Right atrium auricular region (tissue), 2 donors: ENCODE data around the gene TTLL5. TPM values are rescaled to one million over a fixed set of nuclear protein-coding genes. Genes with fewer than 3 reads are reported as not detected.
A peak's percentile ranks its signal among the peaks of the same experiment; 100 is the strongest.

ENCODE experiments used
- DNase-seq: peaks from one replicate; pipeline ENCODE4 v3.0.0-alpha.2; 2019; ENCODE audit warnings: low spot score
- H3K27ac ChIP-seq, 2 donors: fragments of 200-600 bp; sonication (generic); 1 replicate in 1 of 2; 2 replicates in 1 of 2; pipeline ENCODE4 v1.5.1; 2016 to 2019
- H3K27me3 ChIP-seq, 2 donors: fragments of 200-600 bp; sonication (generic); one replicate each; pipeline versions ENCODE4 v1.5.1 to v1.6.0; 2017 to 2019
- H3K36me3 ChIP-seq: fragments of 200-600 bp; sonication (generic); one replicate; pipeline ENCODE4 v1.5.1; 2016
- H3K4me1 ChIP-seq, 2 donors: fragments of 200-600 bp; sonication (generic); one replicate each; pipeline versions ENCODE4 v1.5.1 to v1.6.0; 2017 to 2019
- H3K4me3 ChIP-seq, 2 donors: fragments of 200-600 bp; sonication (generic); 1 replicate in 1 of 2; 2 replicates in 1 of 2; pipeline ENCODE4 v1.5.1; 2017 to 2019; ENCODE audit warnings: mild to moderate bottlenecking in 1 of 2, moderate library complexity in 1 of 2
- H3K9me3 ChIP-seq, 2 donors: fragments of 200-600 bp; sonication (generic); one replicate each; pipeline ENCODE4 v1.5.1; 2019
- CTCF ChIP-seq, 2 donors: fragments of 200-600 bp; sonication (generic); IDR thresholded peaks; one replicate each; pipeline ENCODE4 v1.5.1; 2019; ENCODE audit warnings: antibody characterized with exemption in 2 of 2
- total RNA-seq, 2 donors: library from RNA; depleted of rRNA; stranded (reverse); fragments of >200 nt; gene quantifications; one replicate each; pipeline ENCODE4 v1.1.0, GENCODE V29; 2016

TTLL5 gene
- total RNA-seq, 2 donors from 2014 or later = 15.3 to 22.6 TPM

GRCh38 chr14:75649337-75649736, 11.7 kb upstream of the TTLL5 start:
- Histone ChIP-seq H3K27me3 (no peaks in the 10 kb centered on the region), H3K9me3 (no peaks in the 10 kb centered on the region), H3K27ac (peak overlapping the region in 1 of 2 donors; percentile 70), H3K4me3 (no peak overlapping the region), H3K36me3 (peaks cover 33% of the 10 kb centered on the region), H3K4me1 (peaks cover 0 to 18% of the 10 kb centered on the region in 2 donors)
- no peak for DNase-seq
- no peak for TF ChIP-seq CTCF (IDR thresholded peaks at IDR 0.05)

- Histone ChIP-seq H3K4me1 (peaks cover 0 to 18% of the 10 kb centered on the region in 2 donors), H3K9me3 (no peaks in the 10 kb centered on the region), H3K36me3 (peaks cover 37% of the 10 kb centered on the region), H3K27ac (no peak overlapping the region), H3K4me3 (no peak overlapping the region), H3K27me3 (no peaks in the 10 kb centered on the region)
- TF ChIP-seq CTCF (IDR thresholded peaks at IDR 0.05) = no peak
- DNase-seq = no peak
These were observed 11.3 kb upstream of the TTLL5 start for GRCh38 chr14:75649773-75650172.

GRCh38 chr14:75650253-75651058, 10.6 kb upstream of the TTLL5 start:
- Histone ChIP-seq H3K36me3 (peaks cover 37% of the 10 kb centered on the region), H3K27me3 (no peaks in the 10 kb centered on the region), H3K9me3 (no peaks in the 10 kb centered on the region), H3K4me1 (peaks cover 0 to 18% of the 10 kb centered on the region in 2 donors), H3K4me3 (no peak overlapping the region), H3K27ac (no peak overlapping the region)
- no peak for TF ChIP-seq CTCF (IDR thresholded peaks at IDR 0.05)
- no peak for DNase-seq

GRCh38 chr14:75653563-75653962, 7.5 kb upstream of the TTLL5 start:
- DNase-seq = no peak
- no peak for TF ChIP-seq CTCF (IDR thresholded peaks at IDR 0.05)
- H3K4me1 ChIP-seq = peaks cover 0 to 6% of the 10 kb centered on the region in 2 donors
- H3K27ac ChIP-seq = no peak overlapping the region
- H3K4me3 ChIP-seq = no peak overlapping the region
- H3K27me3 ChIP-seq = no peaks in the 10 kb centered on the region
- H3K9me3 ChIP-seq = no peaks in the 10 kb centered on the region
- H3K36me3 ChIP-seq = peaks cover 42% of the 10 kb centered on the region

GRCh38 chr14:75654127-75654732, 6.8 kb upstream of the TTLL5 start:
- peaks cover 0 to 3% of the 10 kb centered on the region in 2 donors for H3K4me1 ChIP-seq
- no peak overlapping the region for H3K27ac ChIP-seq
- no peak overlapping the region for H3K4me3 ChIP-seq
- H3K36me3 ChIP-seq = peaks cover 42% of the 10 kb centered on the region
- TF ChIP-seq CTCF (IDR thresholded peaks at IDR 0.05) = peak; percentile 93 to 98
- peak; percentile 93 for DNase-seq
- no peaks in the 10 kb centered on the region for H3K27me3 ChIP-seq
- no peaks in the 10 kb centered on the region for H3K9me3 ChIP-seq
